Measurements from ENCODE around the gene TYR. TPM values are rescaled to one million over a fixed set of nuclear protein-coding genes. Genes with fewer than 3 reads are reported as not detected.

The TYR gene
- total RNA-seq, 1 experiment from 2014 or later: not detected

GRCh38 chr11:89147229-89147628 is 30.4 kb upstream of the TYR start:
- Histone ChIP-seq H3K4me1 (ENCODE audit: control insufficient read depth, insufficient read depth, low read length) (no peaks in the 10 kb centered on the region), H3K4me3 (ENCODE audit: low read depth in 2 of 2, low read length in 2 of 2) (no peak overlapping the region), H3K27ac (ENCODE audit: low read length) (no peak overlapping the region), H3K9me3 (ENCODE audit: control insufficient read depth, insufficient read depth, low read depth, low read length) (no peaks in the 10 kb centered on the region), H3K36me3 (ENCODE audit: control insufficient read depth, insufficient read depth, low read length) (no peaks in the 10 kb centered on the region), H3K27me3 (ENCODE audit: control insufficient read depth, insufficient read depth, low read length) (no peaks in the 10 kb centered on the region)
- BruUV-seq (replicated peaks): no TSS peak
- POLR2A ChIA-PET: no interaction called here
- no peak for DNase-seq (ENCODE audit: low read depth, low spot score)
- in situ Hi-C loops (cut with HindIII; ENCODE audit: low pct_unique_long_range_greater_than_20kb, low sequenced_read_pairs): no loop called here
- CTCF ChIA-PET: no interaction called here
- intact Hi-C loops (cut with micrococcal nuclease; ENCODE audit: unreplicated experiment): no loop called here
- no peak for TF ChIP-seq CTCF (IDR thresholded peaks at IDR 0.05)
- 0 out of 2 replicates have a peak, but pooled peaks have one; percentile 21 for TF ChIP-seq TCF7L2 (IDR thresholded peaks at IDR 0.05; ENCODE audit: low read depth, low read length)
- ATAC-seq: no peak

- POLR2A ChIA-PET: no interaction called here
- Histone ChIP-seq H3K27me3 (ENCODE audit: control insufficient read depth, insufficient read depth, low read length) (no peaks in the 10 kb centered on the region), H3K4me1 (ENCODE audit: control insufficient read depth, insufficient read depth, low read length) (no peaks in the 10 kb centered on the region), H3K4me3 (ENCODE audit: low read depth in 2 of 2, low read length in 2 of 2) (no peak overlapping the region), H3K9me3 (ENCODE audit: control insufficient read depth, insufficient read depth, low read depth, low read length) (0 out of 2 replicates have a peak, but pooled peaks cover 3% of the 10 kb centered on the region), H3K27ac (ENCODE audit: low read length) (no peak overlapping the region), H3K36me3 (ENCODE audit: control insufficient read depth, insufficient read depth, low read length) (no peaks in the 10 kb centered on the region)
- TF ChIP-seq CTCF (IDR thresholded peaks at IDR 0.05): no peak
- TF ChIP-seq POLR2AphosphoS5 (IDR thresholded peaks at IDR 0.05; ENCODE audit: low read depth, low read length): no peak
- intact Hi-C loops (cut with micrococcal nuclease; ENCODE audit: unreplicated experiment): no loop called here
- in situ Hi-C loops (cut with HindIII; ENCODE audit: low pct_unique_long_range_greater_than_20kb, low sequenced_read_pairs): no loop called here
- no TSS peak for BruUV-seq (replicated peaks)
- CTCF ChIA-PET: no interaction called here
- DNase-seq (ENCODE audit: low read depth, low spot score) (no peak), ATAC-seq (no peak)
Observed at GRCh38 chr11:89159974-89160373, 17.7 kb upstream of the TYR start.

- ATAC-seq: no peak
- intact Hi-C loops (cut with micrococcal nuclease; ENCODE audit: unreplicated experiment): no loop called here
Observed at GRCh38 chr11:89161949-89162348, 15.7 kb upstream of the TYR start.

More at GRCh38 chr11:89161949-89162348, 15.7 kb upstream of the TYR start:
- in situ Hi-C loops (cut with HindIII; ENCODE audit: low pct_unique_long_range_greater_than_20kb, low sequenced_read_pairs): no loop called here
- Histone ChIP-seq H3K4me1 (ENCODE audit: control insufficient read depth, insufficient read depth, low read length) (no peaks in the 10 kb centered on the region), H3K4me3 (ENCODE audit: low read depth in 2 of 2, low read length in 2 of 2) (no peak overlapping the region), H3K27ac (ENCODE audit: low read length) (no peak overlapping the region), H3K27me3 (ENCODE audit: control insufficient read depth, insufficient read depth, low read length) (no peaks in the 10 kb centered on the region), H3K9me3 (ENCODE audit: control insufficient read depth, insufficient read depth, low read depth, low read length) (0 out of 2 replicates have a peak, but pooled peaks cover 3% of the 10 kb centered on the region), H3K36me3 (ENCODE audit: control insufficient read depth, insufficient read depth, low read length) (no peaks in the 10 kb centered on the region)
- ChIA-PET POLR2A (no interaction called here), CTCF (no interaction called here)
- no TSS peak for BruUV-seq (replicated peaks)
- TF ChIP-seq SIN3A (IDR thresholded peaks at IDR 0.05; ENCODE audit: borderline replicate concordance, insufficient read depth, low read depth, low read length) (no peak), POLR2AphosphoS5 (IDR thresholded peaks at IDR 0.05; ENCODE audit: low read depth, low read length) (no peak), TCF7L2 (IDR thresholded peaks at IDR 0.05; ENCODE audit: low read depth, low read length) (no peak), CTCF (IDR thresholded peaks at IDR 0.05) (no peak), REST (IDR thresholded peaks at IDR 0.05; ENCODE audit: insufficient read depth in 1 of 2, low read depth in 2 of 2, low read length in 1 of 2) (no peak)
- DNase-seq (ENCODE audit: low read depth, low spot score): no peak
